Pancreas (tissue), 10 donors: ENCODE results near the gene TTI1. TPM values are rescaled to one million over a fixed set of nuclear protein-coding genes. Genes with fewer than 3 reads are reported as not detected.

Experiments used
- ATAC-seq, 4 donors: fragments of 200-7000 bp; cut with Tn5 transposase; one replicate each; pipeline versions ENCODE4 v1.8.0 to v1.9.1; 2020; ENCODE audit warnings: mild to moderate bottlenecking in 4 of 4, moderate library complexity in 4 of 4
- DNase-seq, 6 donors: peaks; one replicate each; pipeline ENCODE4 v3.0.0-alpha.2; 2020
- FAIRE-seq: peaks from 2 replicates; lab custom pipeline; 2012; peaks lifted over from hg19 to GRCh38; lab: Jason Lieb, UNC
- H3K27ac ChIP-seq, 4 donors: fragments of 200-600 bp; sonication (generic); 1 replicate in 3 of 4; 2 replicates in 1 of 4; pipeline versions ENCODE4 v1.5.0 to v1.8.0; 2020
- H3K27me3 ChIP-seq, 4 donors: fragments of 200-600 bp; one replicate each; pipeline ENCODE4 v1.8.0; 2021
- H3K36me3 ChIP-seq, 3 donors: fragments of 200-600 bp; sonication (generic) in 1 of 3; one replicate each; pipeline versions ENCODE4 v1.5.0 to v1.8.0; 2020 to 2021
- H3K4me1 ChIP-seq, 3 donors: fragments of 200-600 bp; one replicate each; pipeline ENCODE4 v1.8.0; 2021
- H3K4me3 ChIP-seq, 4 donors: fragments of 200-600 bp; sonication (generic) in 2 of 4; one replicate each; pipeline versions ENCODE4 v1.5.0 to v1.8.0; 2020 to 2021
- H3K9me3 ChIP-seq, 4 donors: fragments of 200-600 bp; one replicate each; pipeline ENCODE4 v1.8.0; 2021
- CTCF ChIP-seq, 4 donors: fragments of 200-600 bp; sonication (generic) in 3 of 4; IDR thresholded peaks; one replicate each; pipeline versions ENCODE4 v1.5.0 to v1.8.0; 2021; ENCODE audit warnings: antibody characterized with exemption in 4 of 4
- WGBS, 2 donors: extraction: QIAGEN DNeasy Blood & Tissue Kit; methylation state at CpG; one replicate each; pipeline ENCODE4 v1.1.7; 2013; 5-methylcytosine and 5-hydroxymethylcytosine counted together
- intact Hi-C, 3 donors: fragments of 100-400 bp; cut with DNase I; formaldehyde crosslinking; loops; one replicate each; pipeline versions ENCODE4 v1.11.1 to v1.14.2; 2022
- polyA plus RNA-seq, 2 donors: library from polyadenylated mRNA; stranded (reverse); fragments of 200-250 nt; gene quantifications; one replicate each; pipeline ENCODE4 v1.2.3, GENCODE V29; 2013
- total RNA-seq, 6 donors: library from RNA; stranded (reverse); fragmentation: NEBNext Ultra II Directional in 4 of 6; extraction: Animal tissue kit (Norgen Biotek cat#: 25700) in 4 of 6; gene quantifications; one replicate each; pipeline versions ENCODE4 v1.2.1 to v1.2.4, GENCODE V29; 2021 to 2023
- donor health status: healthy with polysubstance abuse.
- donor health status: DM: no; HTN: no; CAD: no; lungs with moderate emphysema.
- donor health status: DM: no; HTN: no; CAD: no.
- donor health status: control.
- donor health status: control.
- donor health status: Bipolar disorder and iron deficiency.
- donor health status: DM: yes; HTN: yes; CAD: no.
- donor health status: DM: no; HTN: no; CAD: no.
- donor health status: DM: no; HTN: no; CAD: no.
- donor health status: DM: yes; HTN: yes; CAD: no.

Gene TTI1
- total and polyA plus RNA-seq, 8 donors = 10.1 to 18.0 (median 11.2) TPM

GRCh38 chr20:38057351-38057972 lies 24.2 kb upstream of the TTI1 start:
- Histone ChIP-seq H3K9me3 (no peaks in the 10 kb centered on the region), H3K36me3 (peaks cover 0 to 20% (median 7%) of the 10 kb centered on the region in 3 donors), H3K27me3 (no peaks in the 10 kb centered on the region), H3K4me1 (peaks cover 0 to 8% (median 0%) of the 10 kb centered on the region in 3 donors), H3K27ac (no peak overlapping the region), H3K4me3 (no peak overlapping the region)
- ATAC-seq (peak; percentile 77 to 94 (median 90)), FAIRE-seq (no peak), DNase-seq (peak; percentile 57 to 96 (median 78))
- intact Hi-C loops = loop anchor here in 2 of 3 donors (5.0 kb wide), 1 partner anchor 165 kb away; no protein-coding TSS in a partner anchor
- 27 to 29% methylated on average over 7 of the region's 7 CpGs for WGBS, 2 donors
- TF ChIP-seq CTCF (IDR thresholded peaks at IDR 0.05) = peak; percentile 69 to 92 (median 78)

- no peak overlapping the region for H3K27ac ChIP-seq
- peaks cover 0 to 15% (median 7%) of the 10 kb centered on the region in 3 donors for H3K36me3 ChIP-seq
- DNase-seq (no peak), FAIRE-seq (no peak), ATAC-seq (no peak)
- no peak overlapping the region for H3K4me3 ChIP-seq
- H3K4me1 ChIP-seq = peaks cover 0 to 8% (median 0%) of the 10 kb centered on the region in 3 donors
- H3K27me3 ChIP-seq = no peaks in the 10 kb centered on the region
- intact Hi-C loops = loop anchor here in 2 of 3 donors (5.0 kb wide), 1 partner anchor 166 kb away; no protein-coding TSS in a partner anchor
- no peak for TF ChIP-seq CTCF (IDR thresholded peaks at IDR 0.05)
- H3K9me3 ChIP-seq = no peaks in the 10 kb centered on the region
- 87 to 92% methylated on average over 6 of the region's 6 CpGs for WGBS, 2 donors
These were observed 22.6 kb upstream of the TTI1 start for GRCh38 chr20:38055848-38056247.

GRCh38 chr20:38055294-38055693 lies 22.0 kb upstream of the TTI1 start:
- no peak for FAIRE-seq
- no peaks in the 10 kb centered on the region for H3K9me3 ChIP-seq
- H3K4me1 ChIP-seq = peaks cover 0 to 4% (median 0%) of the 10 kb centered on the region in 3 donors
- intact Hi-C loops = loop anchor here in 2 of 3 donors (5.0 kb wide), 1 partner anchor 167 kb away; no protein-coding TSS in a partner anchor
- no peak overlapping the region for H3K27ac ChIP-seq
- H3K4me3 ChIP-seq = no peak overlapping the region
- H3K36me3 ChIP-seq = peaks cover 0 to 12% (median 7%) of the 10 kb centered on the region in 3 donors
- ATAC-seq = no peak
- DNase-seq = no peak
- no peak for TF ChIP-seq CTCF (IDR thresholded peaks at IDR 0.05)
- no peaks in the 10 kb centered on the region for H3K27me3 ChIP-seq
- WGBS, 2 donors = 66 to 67% methylated on average over 4 of the region's 4 CpGs

GRCh38 chr20:38054647-38055046 lies 21.4 kb upstream of the TTI1 start:
- Histone ChIP-seq H3K27ac (no peak overlapping the region), H3K4me1 (no peaks in the 10 kb centered on the region), H3K4me3 (no peak overlapping the region), H3K36me3 (peaks cover 0 to 7% (median 5%) of the 10 kb centered on the region in 3 donors), H3K9me3 (no peaks in the 10 kb centered on the region), H3K27me3 (no peaks in the 10 kb centered on the region)
- WGBS, 2 donors = 86 to 90% methylated on average over 2 of the region's 2 CpGs
- intact Hi-C loops = loop anchor here in 2 of 3 donors (5.0 kb wide), 1 partner anchor 168 kb away; no protein-coding TSS in a partner anchor
- FAIRE-seq = no peak
- no peak for DNase-seq
- no peak for TF ChIP-seq CTCF (IDR thresholded peaks at IDR 0.05)
- ATAC-seq = no peak

GRCh38 chr20:38052870-38053269 lies 19.6 kb upstream of the TTI1 start:
- Histone ChIP-seq H3K27me3 (no peaks in the 10 kb centered on the region), H3K9me3 (no peaks in the 10 kb centered on the region), H3K4me3 (no peak overlapping the region), H3K27ac (no peak overlapping the region), H3K36me3 (peaks cover 0 to 10% (median 7%) of the 10 kb centered on the region in 3 donors), H3K4me1 (no peaks in the 10 kb centered on the region)
- ATAC-seq (no peak), FAIRE-seq (no peak), DNase-seq (no peak)
- no peak for TF ChIP-seq CTCF (IDR thresholded peaks at IDR 0.05)
- intact Hi-C loops = no loop called here
- WGBS, 2 donors = 69 to 70% methylated on average over 2 of the region's 2 CpGs
